WERI-Rb-1 (cell line): ENCODE data around the gene CYP39A1.

ENCODE experiments used
- DNase-seq: peaks from one replicate; pipeline ENCODE4 v3.0.0-alpha.2; 2020
- H3K27ac ChIP-seq: fragments of 250-450 bp; sonication (Bioruptor Pico); 2 replicates; pipeline ENCODE4 v1.5.1; 2020; ENCODE audit warnings: mild to moderate bottlenecking, moderate library complexity
- H3K27me3 ChIP-seq: fragments of 250-450 bp; sonication (Bioruptor Pico); 2 replicates; pipeline ENCODE4 v1.5.1; 2021; ENCODE audit warnings: mild to moderate bottlenecking, low read depth, moderate library complexity; ENCODE audit not compliant: insufficient read depth, severe bottlenecking
- H3K36me3 ChIP-seq: fragments of 250-450 bp; sonication (Bioruptor Pico); 2 replicates; pipeline ENCODE4 v1.5.1; 2020; ENCODE audit warnings: mild to moderate bottlenecking, moderate library complexity
- H3K4me3 ChIP-seq: 2 replicates; pipeline ENCODE4 v1.5.1; 2011; ENCODE audit warnings: low read depth, mild to moderate bottlenecking, control low read depth, low read length
- H3K9me3 ChIP-seq: fragments of 250-450 bp; sonication (Bioruptor Pico); 2 replicates; pipeline ENCODE4 v1.5.1; 2021; ENCODE audit warnings: mild to moderate bottlenecking, moderate library complexity; ENCODE audit not compliant: severe bottlenecking
- TF ChIP-seq, protein P1 (sequence below): IDR thresholded peaks from 2 replicates; pipeline ENCODE4 v1.5.1; 2011; ENCODE audit warnings: low read depth, mild to moderate bottlenecking, control low read depth, inconsistent platforms, low read length

CYP39A1 gene, protein sequence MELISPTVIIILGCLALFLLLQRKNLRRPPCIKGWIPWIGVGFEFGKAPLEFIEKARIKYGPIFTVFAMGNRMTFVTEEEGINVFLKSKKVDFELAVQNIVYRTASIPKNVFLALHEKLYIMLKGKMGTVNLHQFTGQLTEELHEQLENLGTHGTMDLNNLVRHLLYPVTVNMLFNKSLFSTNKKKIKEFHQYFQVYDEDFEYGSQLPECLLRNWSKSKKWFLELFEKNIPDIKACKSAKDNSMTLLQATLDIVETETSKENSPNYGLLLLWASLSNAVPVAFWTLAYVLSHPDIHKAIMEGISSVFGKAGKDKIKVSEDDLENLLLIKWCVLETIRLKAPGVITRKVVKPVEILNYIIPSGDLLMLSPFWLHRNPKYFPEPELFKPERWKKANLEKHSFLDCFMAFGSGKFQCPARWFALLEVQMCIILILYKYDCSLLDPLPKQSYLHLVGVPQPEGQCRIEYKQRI

DNA sequence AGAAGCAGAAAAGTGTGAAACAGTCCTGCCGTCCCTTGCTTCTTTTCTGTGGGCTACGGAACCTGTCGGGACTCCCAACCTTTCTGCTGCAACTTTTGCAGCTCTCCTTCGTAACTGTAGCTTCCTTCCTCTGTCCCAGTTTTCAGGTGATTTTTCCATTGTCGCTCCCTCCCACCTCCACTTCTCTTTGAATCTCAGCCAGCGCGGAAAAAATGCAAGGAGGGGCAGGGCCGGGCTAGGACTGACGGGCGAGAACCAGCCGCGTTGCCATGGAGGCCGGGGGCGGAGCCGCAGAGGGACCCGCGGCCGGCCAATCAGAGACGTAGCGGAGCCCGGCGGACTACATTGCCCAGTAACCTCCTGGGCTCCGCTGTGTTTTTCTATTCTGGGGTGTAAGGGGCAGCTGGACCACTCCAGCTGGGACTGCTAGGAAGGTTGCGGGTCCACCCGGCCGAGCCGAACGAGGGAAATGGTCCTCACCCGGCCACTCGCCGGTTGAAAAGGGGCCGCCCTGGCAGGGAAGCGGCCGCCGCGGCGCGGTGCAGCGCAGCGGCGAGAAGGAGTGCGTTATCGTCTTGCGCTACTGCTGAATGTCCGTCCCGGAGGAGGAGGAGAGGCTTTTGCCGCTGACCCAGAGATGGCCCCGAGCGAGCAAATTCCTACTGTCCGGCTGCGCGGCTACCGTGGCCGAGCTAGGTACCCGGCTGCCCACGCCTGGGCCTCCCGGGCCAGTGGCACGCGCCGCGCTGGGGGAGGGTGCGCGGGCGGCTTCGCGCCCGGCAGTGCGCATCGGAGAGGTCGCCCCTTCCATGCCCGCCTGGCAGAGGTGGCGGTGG, at the start of gene CYP39A1, which contains the start of gene SLC25A27:
TSS of gene CYP39A1 (minus strand) at position 216 of the 836 bp plus-strand sequence. CDS start 236 bp downstream, outside the sequence.
TSS of gene SLC25A27 (plus strand) at position 373 of the 836 bp plus-strand sequence. CDS start at position 591, 218 bp downstream.
- Histone ChIP-seq H3K9me3 (no peaks in the 10 kb centered on the region), H3K27me3 (no peaks in the 10 kb centered on the region), H3K27ac (peak within 1 kb of the TSS; percentile 62), H3K4me3 (peak within 1 kb of the TSS; percentile 70), H3K36me3 (peaks cover 3% of the 10 kb centered on the region; the same call in 1 of the 2 replicates)
- TF ChIP-seq, protein P1, sequence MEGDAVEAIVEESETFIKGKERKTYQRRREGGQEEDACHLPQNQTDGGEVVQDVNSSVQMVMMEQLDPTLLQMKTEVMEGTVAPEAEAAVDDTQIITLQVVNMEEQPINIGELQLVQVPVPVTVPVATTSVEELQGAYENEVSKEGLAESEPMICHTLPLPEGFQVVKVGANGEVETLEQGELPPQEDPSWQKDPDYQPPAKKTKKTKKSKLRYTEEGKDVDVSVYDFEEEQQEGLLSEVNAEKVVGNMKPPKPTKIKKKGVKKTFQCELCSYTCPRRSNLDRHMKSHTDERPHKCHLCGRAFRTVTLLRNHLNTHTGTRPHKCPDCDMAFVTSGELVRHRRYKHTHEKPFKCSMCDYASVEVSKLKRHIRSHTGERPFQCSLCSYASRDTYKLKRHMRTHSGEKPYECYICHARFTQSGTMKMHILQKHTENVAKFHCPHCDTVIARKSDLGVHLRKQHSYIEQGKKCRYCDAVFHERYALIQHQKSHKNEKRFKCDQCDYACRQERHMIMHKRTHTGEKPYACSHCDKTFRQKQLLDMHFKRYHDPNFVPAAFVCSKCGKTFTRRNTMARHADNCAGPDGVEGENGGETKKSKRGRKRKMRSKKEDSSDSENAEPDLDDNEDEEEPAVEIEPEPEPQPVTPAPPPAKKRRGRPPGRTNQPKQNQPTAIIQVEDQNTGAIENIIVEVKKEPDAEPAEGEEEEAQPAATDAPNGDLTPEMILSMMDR: no peak
- peak; percentile 99 for DNase-seq

- Histone ChIP-seq H3K9me3 (no peaks in the 10 kb centered on the region), H3K4me3 (no peak overlapping the region), H3K27me3 (no peaks in the 10 kb centered on the region), H3K36me3 (no peaks in the 10 kb centered on the region), H3K27ac (no peak overlapping the region)
- TF ChIP-seq, protein P1: no peak
- no peak for DNase-seq
Measured at GRCh38 chr6:46699970-46700369, 47.4 kb upstream of the CYP39A1 start.

- TF ChIP-seq, protein P1: no peak
- Histone ChIP-seq H3K9me3 (no peaks in the 10 kb centered on the region), H3K27ac (no peak overlapping the region), H3K4me3 (no peak overlapping the region), H3K27me3 (no peaks in the 10 kb centered on the region), H3K36me3 (no peaks in the 10 kb centered on the region)
- DNase-seq: no peak
Measured at GRCh38 chr6:46690911-46691451, 38.4 kb upstream of the CYP39A1 start.

DNA sequence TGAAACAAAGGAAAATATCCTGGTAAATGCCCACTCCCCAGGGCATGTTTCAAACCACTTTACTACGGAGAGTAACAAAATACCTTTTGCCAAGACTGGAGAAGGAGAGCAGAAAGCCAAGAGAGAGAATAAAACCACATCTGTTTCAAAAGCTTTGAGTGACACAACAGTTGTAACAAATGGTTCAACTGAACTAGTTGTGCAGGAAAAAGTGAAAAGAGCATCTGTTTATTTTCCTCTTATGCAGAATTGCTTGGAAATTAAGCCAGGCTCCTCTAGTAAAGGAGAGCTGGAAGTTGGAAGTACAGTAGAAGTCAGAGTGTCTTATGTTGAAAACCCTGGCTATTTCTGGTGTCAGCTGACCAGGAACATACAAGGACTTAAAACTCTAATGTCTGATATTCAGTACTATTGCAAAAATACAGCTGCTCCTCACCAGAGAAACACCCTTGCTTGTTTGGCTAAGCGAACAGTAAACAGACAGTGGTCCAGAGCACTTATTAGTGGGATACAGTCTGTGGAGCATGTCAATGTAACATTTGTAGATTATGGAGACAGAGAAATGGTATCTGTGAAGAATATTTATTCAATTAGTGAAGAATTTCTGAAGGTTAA, 37.6 kb upstream of the CYP39A1 start:
- Histone ChIP-seq H3K36me3 (no peaks in the 10 kb centered on the region), H3K27me3 (no peaks in the 10 kb centered on the region), H3K9me3 (no peaks in the 10 kb centered on the region), H3K27ac (no peak overlapping the region), H3K4me3 (no peak overlapping the region)
- TF ChIP-seq, protein P1: no peak
- DNase-seq: no peak

DNA sequence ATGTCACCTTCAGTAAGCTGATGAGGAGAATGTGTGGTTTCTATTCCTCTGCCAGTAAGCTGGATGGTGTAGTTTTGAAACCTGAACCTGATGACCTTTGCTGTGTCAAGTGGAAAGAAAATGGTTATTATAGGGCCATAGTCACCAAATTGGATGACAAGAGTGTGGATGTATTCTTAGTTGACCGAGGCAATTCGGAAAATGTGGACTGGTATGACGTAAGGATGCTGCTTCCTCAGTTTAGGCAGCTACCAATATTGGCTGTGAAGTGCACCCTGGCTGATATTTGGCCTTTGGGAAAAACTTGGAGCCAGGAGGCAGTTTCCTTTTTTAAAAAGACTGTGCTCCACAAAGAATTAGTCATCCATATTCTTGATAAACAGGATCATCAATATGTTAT, 37.0 kb upstream of the CYP39A1 start:
- Histone ChIP-seq H3K27ac (no peak overlapping the region), H3K36me3 (no peaks in the 10 kb centered on the region), H3K27me3 (no peaks in the 10 kb centered on the region), H3K4me3 (no peak overlapping the region), H3K9me3 (no peaks in the 10 kb centered on the region)
- TF ChIP-seq, protein P1: no peak
- no peak for DNase-seq
